Measurements from ENCODE around the gene PRTG.
"Not testable (repeated sequence)": the region's sequence is repeated elsewhere in the genome, so short reads cannot be mapped to it uniquely, and the experiment has no call there.

The PRTG gene

DNA sequence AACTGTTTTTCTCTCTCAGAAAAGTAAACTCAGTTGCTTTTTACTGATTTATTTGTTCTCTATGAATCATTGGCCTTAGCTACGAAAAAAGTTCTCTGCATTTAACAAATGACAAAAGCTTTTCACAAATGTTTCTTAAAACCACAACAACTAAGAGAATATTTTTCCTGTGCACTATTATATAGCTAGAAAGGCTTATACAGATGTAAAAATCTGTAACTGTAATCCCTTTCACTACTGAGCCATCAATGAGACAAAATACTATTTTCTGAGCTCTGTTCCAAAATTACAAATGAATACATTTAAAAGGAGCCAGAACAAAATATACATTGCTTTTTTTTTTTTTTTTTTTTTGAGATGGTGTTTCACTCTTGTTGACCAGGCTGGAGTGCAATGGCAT lies 109.2 kb downstream of the PRTG start:
- DNase-seq (ENCODE audit: low spot score) = no peak

DNA sequence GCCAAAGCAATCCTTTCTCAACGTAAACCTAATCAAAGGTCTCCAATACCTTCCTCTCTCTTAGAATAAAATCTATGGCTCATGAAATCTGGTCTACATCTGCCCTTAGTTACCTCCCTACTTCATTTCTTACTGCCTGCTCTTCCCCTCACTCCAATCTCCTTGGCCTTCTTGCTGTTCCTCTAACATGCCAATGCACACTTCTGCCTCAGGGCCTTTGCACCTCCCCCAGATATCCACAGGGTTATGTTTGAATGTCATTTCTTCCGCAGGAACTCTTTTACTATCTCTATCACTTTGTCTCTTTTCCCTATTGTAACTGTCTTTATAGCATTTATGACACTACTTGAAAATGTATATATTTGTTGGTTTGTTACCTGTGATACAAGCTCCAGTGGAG lies 110.5 kb downstream of the PRTG start:
- no peak for DNase-seq (ENCODE audit: low spot score)

DNA sequence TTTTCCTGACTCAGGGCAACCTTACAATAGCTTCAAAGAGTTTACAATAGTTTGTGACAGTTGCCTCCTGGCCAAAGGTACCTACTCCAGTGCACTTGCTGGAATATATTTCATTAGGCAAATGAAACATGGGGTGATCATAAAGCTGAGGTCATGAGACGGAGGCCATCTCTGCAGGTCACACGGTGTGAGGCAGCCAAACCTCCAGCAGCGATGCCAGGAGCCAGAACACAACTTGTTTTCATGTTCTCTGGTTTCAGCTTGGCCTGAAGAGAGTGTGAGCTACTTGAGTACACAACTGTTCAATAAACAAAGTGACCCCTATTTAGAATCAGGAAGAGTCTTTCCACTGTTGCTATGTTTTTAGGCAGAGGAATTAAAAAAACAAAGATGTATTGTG lies 112.1 kb downstream of the PRTG start:
- peak; percentile 51 for DNase-seq (ENCODE audit: low spot score)

GRCh38 chr15:55628369-55628730 lies 114.6 kb downstream of the PRTG start:
- no peak for DNase-seq (ENCODE audit: low spot score)

GRCh38 chr15:55627730-55628368 lies 115.1 kb downstream of the PRTG start:
- DNase-seq (ENCODE audit: low spot score) = no peak

- DNase-seq (ENCODE audit: low spot score) = no peak
Observed at GRCh38 chr15:55619783-55620182, 123.2 kb downstream of the PRTG start.

DNA sequence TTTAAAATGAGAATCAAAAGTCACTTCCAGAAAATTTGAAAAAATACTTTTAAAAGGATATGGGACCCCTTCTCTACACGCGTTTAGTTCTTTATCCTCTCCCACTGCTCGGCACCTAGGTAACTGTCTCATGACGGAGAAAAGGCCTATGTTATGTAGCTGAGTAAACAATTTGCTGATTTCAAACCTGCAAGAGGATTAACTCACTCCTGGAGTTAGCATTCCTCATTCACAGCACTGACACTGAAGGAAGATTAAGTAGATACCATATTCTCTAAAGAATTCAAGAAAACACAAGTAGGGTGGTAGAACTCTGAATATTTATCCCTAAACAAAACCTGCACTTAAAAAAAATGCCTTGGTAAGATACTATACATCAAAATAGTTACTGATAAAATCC lies 124.6 kb downstream of the PRTG start:
- no peak for DNase-seq (ENCODE audit: low spot score)

- DNase-seq (ENCODE audit: low spot score) = no peak
Observed at GRCh38 chr15:55615445-55615844, 127.5 kb downstream of the PRTG start.

GRCh38 chr15:55613727-55614126 lies 129.2 kb downstream of the PRTG start:
- no peak for DNase-seq (ENCODE audit: low spot score)

DNA sequence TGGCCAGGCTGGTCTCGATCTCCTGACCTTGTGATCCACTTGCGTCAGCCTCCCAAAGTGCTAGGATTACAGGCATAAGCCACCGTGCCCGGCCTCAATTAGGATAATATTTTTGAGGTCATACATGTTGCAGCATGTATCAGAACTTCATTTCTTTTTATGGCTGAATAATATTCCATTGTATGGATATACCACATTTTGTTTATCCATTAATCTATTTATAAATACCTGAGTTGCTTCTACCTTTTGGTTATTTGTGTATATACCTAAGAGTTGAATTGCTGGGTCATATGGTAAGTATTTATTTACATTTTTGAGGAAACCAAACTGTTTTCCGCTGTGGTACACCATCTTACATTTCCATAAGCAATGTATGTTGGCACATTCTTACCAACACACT lies 136.7 kb downstream of the PRTG start:
- no peak for DNase-seq (ENCODE audit: low spot score)

- DNase-seq (ENCODE audit: low spot score) = no peak
Observed at GRCh38 chr15:55601374-55601773, 141.6 kb downstream of the PRTG start.

DNA sequence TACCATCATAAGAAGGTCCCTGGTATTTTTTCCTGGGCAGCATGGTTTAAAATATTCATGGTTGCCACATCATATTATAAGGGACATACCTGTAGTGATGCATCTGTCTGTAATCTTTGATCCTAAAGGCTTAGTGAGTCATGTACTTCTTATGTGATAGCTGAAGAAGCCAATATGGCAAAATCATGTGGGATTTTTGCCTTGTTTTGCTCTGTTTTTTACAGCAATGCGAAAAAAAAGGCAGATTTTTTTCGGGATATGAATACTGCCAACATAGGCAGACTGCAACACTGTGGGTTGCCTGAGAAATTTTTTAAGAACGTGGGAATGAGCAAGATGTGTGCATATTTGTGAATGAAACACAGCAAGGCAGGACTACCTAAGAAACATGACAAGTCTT lies 143.5 kb downstream of the PRTG start:
- DNase-seq (ENCODE audit: low spot score) = no peak

DNA sequence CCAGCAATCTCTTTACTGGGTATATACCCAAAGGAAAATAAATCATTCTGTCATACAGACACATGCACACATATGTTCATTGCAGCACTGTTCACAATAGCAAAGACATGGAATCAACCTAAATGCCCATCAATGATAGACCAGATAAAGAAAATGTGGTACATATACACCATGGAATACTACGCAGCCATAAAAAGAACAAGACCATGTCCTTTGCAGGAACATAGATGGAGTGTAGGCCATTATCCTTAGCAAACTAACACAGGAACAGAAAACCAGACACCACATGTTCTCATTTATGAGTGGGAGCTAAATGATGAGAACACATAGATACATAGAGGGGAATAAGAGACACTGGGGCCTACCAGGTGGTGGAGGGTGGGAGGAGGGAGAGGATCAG lies 149.9 kb downstream of the PRTG start:
- DNase-seq (ENCODE audit: low spot score) = not testable (repeated sequence)

- no peak for DNase-seq (ENCODE audit: low spot score)
Observed at GRCh38 chr15:55590788-55591187, 152.2 kb downstream of the PRTG start.

DNA sequence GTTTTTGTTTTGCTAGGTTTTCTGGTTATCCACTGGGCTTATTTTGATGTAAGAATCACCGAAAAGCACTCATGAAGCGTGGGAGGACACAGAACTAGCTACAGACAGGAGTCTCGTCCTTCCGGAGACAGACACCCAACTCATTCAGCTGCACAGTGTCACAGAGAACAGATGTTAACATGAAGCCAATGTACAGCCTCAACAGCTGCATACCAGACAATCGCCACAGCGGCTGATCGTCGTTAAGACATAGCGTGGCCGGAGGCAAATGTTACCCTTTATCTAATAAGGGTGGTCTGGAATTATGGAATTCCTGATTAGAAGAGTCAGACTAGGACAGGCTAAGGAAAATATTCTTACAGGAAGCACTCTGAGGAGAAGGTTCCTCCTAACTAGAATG lies 153.7 kb downstream of the PRTG start:
- no peak for DNase-seq (ENCODE audit: low spot score)

DNA sequence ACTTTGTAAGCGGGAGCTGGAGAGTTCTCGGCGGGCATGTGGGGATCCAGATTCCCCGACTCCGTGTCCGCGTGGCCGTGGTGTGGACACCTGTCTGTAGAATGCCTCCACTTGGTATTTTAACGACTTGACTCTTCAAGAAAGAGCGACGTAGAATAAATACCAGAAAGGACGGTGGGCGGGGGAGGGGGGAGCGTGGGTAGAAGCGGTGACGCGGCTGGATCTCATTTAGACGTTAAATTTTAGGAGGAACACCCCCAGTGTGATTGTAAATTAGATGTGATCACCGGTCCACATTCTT lies 154.2 kb downstream of the PRTG start:
- DNase-seq (ENCODE audit: low spot score) = no peak

- DNase-seq (ENCODE audit: low spot score) = peak; percentile 12
Observed at GRCh38 chr15:55588070-55588814, 154.7 kb downstream of the PRTG start, which contains the start of gene PYGO1. Gene PYGO1, minus strand, starts transcription at chr15:55588345. Its CDS starts 462 bp downstream, at chr15:55587883.

GRCh38 chr15:55587321-55588069 lies 155.5 kb downstream of the PRTG start:
- DNase-seq (ENCODE audit: low spot score) = no peak

DNA sequence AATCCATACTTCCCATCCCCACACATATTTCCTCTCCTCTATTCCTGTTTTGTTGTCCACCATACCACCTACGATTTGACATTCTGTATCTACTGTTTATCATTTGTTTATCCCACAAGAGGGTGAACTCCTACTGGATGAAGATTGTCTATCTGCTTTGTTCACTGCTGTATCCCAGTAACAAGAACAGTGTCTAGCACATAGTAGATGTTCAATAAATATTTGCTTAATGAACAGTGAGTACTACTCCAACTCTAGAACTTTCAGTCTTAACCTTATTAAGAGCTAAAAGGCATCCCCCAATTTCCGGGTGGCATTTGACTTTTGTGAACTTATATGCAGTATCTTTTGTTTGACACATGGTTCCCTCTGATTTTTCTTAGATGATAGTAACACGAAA lies 156.1 kb downstream of the PRTG start:
- no peak for DNase-seq (ENCODE audit: low spot score)

DNA sequence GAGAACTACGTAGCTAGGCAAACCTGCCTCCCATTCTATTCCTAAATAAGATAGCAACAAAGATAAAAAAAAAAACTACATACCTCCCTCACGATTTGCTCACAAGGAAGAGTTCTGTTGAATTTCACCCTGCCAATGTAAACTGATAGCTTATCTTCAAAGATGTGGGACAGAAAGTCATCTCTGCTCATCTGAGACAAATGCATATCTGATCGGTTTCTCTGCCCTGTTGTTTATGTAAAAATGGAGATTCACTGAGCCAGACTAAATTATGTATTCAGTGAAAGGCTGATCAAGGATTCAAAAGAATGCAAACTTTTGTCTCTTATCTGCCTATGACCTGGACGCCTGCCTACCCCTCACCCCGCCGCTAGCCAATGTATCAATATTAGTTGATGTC lies 166.0 kb downstream of the PRTG start:
- no peak for DNase-seq (ENCODE audit: low spot score)

DNA sequence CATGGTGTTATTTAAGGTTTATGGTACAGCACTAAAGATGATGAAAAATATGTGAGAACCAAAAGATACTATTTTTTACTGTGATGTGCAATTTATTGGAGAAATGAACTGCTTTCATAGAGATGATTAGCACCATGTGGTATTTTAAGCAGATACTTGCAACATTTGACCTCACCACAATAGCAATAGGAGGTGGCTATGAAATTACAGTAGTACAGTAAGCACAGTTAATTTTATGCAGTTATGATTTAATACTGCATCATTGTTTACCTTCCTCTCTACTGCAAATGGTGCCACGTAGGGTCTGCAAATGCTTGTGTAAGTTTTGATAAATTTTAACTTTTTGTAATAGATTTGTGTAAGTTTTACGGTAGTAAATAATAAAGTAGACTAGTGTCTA lies 168.9 kb downstream of the PRTG start:
- no peak for DNase-seq (ENCODE audit: low spot score)

- DNase-seq (ENCODE audit: low spot score) = no peak
Observed at GRCh38 chr15:55573224-55573623, 169.7 kb downstream of the PRTG start.

Measured in pons (tissue), 1 donor.